ENCODE results near the gene OBSCN. TPM values are rescaled to one million over a fixed set of nuclear protein-coding genes. Genes with fewer than 3 reads are reported as not detected.

OBSCN gene
- total RNA-seq, 2 experiments from 2014 or later = 29.5 to 45.2 TPM

DNA sequence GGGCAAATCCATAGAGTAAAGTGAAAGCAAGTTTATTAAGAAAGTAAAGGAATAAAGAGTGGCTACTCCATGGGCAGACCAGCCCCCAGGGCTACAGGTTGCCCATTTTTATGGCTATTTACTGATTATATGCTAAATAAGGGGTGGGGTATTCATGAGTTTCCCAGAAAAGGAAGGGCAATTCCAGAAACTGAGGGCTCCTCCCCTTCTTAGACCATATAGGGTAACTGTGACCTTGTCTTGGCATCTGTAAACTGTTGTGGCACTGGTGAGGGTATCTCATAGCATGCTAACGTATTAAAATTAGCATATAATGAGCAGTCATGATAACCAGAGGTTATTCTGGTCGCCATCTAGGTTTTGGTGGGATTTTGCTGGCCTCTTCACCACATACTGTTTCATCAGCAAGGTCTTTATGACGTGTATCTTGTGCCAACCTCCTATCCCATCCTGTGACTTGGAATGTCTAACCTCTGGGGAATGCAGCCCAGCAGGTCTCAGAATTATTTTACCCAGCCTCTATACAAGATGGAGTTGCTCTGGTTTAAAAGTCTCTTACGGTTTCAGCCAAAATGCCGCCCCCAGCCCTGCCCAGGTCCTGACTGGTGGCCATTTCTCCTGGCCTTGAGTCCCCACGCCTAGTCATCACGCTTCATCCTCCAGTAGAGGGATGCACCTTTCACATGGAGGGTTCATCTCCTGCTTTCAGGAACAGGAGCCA lies 209.8 kb downstream of the OBSCN start:
- Histone ChIP-seq H3K9me2 (ENCODE audit: insufficient read depth, low read length) (no peaks in the 10 kb centered on the region), H3K4me1 (ENCODE audit: insufficient read depth, low read length, poor library complexity, severe bottlenecking) (no peaks in the 10 kb centered on the region), H4K20me1 (ENCODE audit: insufficient read depth, low read length) (no peaks in the 10 kb centered on the region), H3K9me3 (ENCODE audit: low read length) (no peaks in the 10 kb centered on the region), H3K79me2 (ENCODE audit: insufficient read depth, low read depth, low read length) (no peaks in the 10 kb centered on the region), H3K4me2 (ENCODE audit: low read length) (no peak overlapping the region), H3K36me3 (ENCODE audit: insufficient read depth, low read length) (no peaks in the 10 kb centered on the region), H2AFZ (ENCODE audit: low read length) (no peak overlapping the region), H3K27ac (ENCODE audit: low read depth, low read length, poor library complexity, severe bottlenecking) (no peak overlapping the region), H3K4me3 (ENCODE audit: low read depth, low read length, poor library complexity, severe bottlenecking) (no peak overlapping the region)
- intact Hi-C loops (cut with micrococcal nuclease; ENCODE audit: unreplicated experiment) = no loop called here
- POLR2A ChIA-PET = no interaction called here
- BruUV-seq (replicated peaks) = no TSS peak
- TF ChIP-seq, protein P1, sequence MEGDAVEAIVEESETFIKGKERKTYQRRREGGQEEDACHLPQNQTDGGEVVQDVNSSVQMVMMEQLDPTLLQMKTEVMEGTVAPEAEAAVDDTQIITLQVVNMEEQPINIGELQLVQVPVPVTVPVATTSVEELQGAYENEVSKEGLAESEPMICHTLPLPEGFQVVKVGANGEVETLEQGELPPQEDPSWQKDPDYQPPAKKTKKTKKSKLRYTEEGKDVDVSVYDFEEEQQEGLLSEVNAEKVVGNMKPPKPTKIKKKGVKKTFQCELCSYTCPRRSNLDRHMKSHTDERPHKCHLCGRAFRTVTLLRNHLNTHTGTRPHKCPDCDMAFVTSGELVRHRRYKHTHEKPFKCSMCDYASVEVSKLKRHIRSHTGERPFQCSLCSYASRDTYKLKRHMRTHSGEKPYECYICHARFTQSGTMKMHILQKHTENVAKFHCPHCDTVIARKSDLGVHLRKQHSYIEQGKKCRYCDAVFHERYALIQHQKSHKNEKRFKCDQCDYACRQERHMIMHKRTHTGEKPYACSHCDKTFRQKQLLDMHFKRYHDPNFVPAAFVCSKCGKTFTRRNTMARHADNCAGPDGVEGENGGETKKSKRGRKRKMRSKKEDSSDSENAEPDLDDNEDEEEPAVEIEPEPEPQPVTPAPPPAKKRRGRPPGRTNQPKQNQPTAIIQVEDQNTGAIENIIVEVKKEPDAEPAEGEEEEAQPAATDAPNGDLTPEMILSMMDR (conservative IDR thresholded peaks at IDR 0.05; ENCODE audit: low read length) = no peak
- TF ChIP-seq EZH2phosphoT487 (IDR thresholded peaks at IDR 0.05; ENCODE audit: borderline replicate concordance, low read depth, low read length) = no peak
- CTCF ChIA-PET (ENCODE audit: unreplicated experiment) = no interaction called here
- no peak for DNase-seq (ENCODE audit: low spot score)

DNA sequence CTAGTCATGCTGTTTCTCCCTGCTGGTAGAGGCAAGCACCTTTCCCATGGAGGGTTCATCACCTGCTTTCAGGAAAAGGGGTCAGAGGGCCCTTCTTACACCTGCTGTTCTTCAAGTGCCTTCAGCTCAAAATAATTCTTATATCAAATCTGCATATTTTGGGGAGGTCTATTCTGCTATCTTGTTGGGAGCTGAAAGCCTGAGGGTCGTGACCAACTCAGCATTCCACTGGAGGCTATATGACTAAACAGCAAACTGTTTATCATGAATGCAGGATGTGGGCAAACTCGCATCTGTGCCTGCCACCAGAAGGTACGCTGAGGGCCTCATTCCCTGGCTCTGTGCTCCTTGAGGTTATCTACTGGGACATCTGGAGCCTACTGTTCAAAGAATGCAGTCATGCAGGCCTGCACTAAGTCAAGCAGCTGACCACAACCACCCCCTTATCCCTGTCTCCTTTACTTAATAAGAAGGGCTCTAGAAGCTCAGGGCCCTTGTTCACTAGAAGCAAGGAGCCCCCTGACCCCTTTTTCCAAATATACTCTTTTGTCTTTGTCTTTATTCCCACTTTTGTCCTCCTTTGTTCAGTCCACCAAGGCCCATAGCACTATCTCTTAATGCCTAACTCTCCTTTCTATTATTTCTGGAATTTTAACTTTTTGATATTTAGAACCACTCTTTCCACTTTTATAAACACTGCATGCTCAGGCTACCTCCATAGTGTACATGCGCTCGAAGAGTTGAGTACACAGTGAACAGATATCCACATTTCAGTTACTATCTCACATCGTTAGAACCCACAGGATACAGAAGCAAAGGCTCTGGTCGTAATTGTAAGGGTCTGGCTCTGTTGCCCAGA lies 213.4 kb downstream of the OBSCN start:
- Histone ChIP-seq H3K4me2 (ENCODE audit: low read length) (no peak overlapping the region), H3K9me3 (ENCODE audit: low read length) (no peaks in the 10 kb centered on the region), H4K20me1 (ENCODE audit: insufficient read depth, low read length) (no peaks in the 10 kb centered on the region), H3K9me2 (ENCODE audit: insufficient read depth, low read length) (no peaks in the 10 kb centered on the region), H3K4me1 (ENCODE audit: insufficient read depth, low read length, poor library complexity, severe bottlenecking) (no peaks in the 10 kb centered on the region), H3K4me3 (ENCODE audit: low read depth, low read length, poor library complexity, severe bottlenecking) (no peak overlapping the region), H3K79me2 (ENCODE audit: insufficient read depth, low read depth, low read length) (no peaks in the 10 kb centered on the region), H3K36me3 (ENCODE audit: insufficient read depth, low read length) (no peaks in the 10 kb centered on the region), H2AFZ (ENCODE audit: low read length) (no peak overlapping the region), H3K27ac (ENCODE audit: low read depth, low read length, poor library complexity, severe bottlenecking) (no peak overlapping the region)
- CTCF ChIA-PET (ENCODE audit: unreplicated experiment) = no interaction called here
- POLR2A ChIA-PET = interaction anchor here (0.7 to 1.4 kb wide), 2 partner anchors 10 to 32 kb away, joined by 3 read pairs; no protein-coding TSS in a partner anchor
- intact Hi-C loops (cut with micrococcal nuclease; ENCODE audit: unreplicated experiment) = no loop called here
- no peak for DNase-seq (ENCODE audit: low spot score)
- no peak for TF ChIP-seq EZH2phosphoT487 (IDR thresholded peaks at IDR 0.05; ENCODE audit: borderline replicate concordance, low read depth, low read length)
- TF ChIP-seq, protein P1 (conservative IDR thresholded peaks at IDR 0.05; ENCODE audit: low read length) = no peak
- BruUV-seq (replicated peaks) = no TSS peak

Data from OCI-LY7 (cell line).